ENCODE results near the gene HSPBAP1.
A peak's percentile ranks its signal among the peaks of the same experiment; 100 is the strongest.

HSPBAP1 gene, protein sequence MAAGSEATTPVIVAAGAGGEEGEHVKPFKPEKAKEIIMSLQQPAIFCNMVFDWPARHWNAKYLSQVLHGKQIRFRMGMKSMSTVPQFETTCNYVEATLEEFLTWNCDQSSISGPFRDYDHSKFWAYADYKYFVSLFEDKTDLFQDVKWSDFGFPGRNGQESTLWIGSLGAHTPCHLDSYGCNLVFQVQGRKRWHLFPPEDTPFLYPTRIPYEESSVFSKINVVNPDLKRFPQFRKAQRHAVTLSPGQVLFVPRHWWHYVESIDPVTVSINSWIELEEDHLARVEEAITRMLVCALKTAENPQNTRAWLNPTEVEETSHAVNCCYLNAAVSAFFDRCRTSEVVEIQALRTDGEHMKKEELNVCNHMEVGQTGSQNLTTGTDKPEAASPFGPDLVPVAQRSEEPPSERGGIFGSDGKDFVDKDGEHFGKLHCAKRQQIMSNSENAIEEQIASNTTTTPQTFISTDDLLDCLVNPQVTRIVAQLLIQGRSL

GRCh38 chr3:122793568-122794416 is at the start of gene HSPBAP1:
TSS of gene HSPBAP1 (minus strand) at chr3:122793831. CDS start at chr3:122793680, 151 bp downstream.
- intact Hi-C loops (cut with micrococcal nuclease), result loop anchor here (2.0 to 10.0 kb wide), 3 partner anchors 19 to 109 kb away; partner anchors contain the start of gene PARP14
- Mint-ChIP-seq H3K9me3 (no peaks in the 10 kb centered on the region), H3K4me3 (peak within 1 kb of the TSS; percentile 93), H3K27ac (peak within 1 kb of the TSS; percentile 92), H3K27me3 (no peaks in the 10 kb centered on the region), H3K36me3 (ENCODE audit: low read depth) (peaks cover 28% of the 10 kb centered on the region), H3K4me1 (ENCODE audit: low read depth) (peaks cover 16% of the 10 kb centered on the region)

DNA sequence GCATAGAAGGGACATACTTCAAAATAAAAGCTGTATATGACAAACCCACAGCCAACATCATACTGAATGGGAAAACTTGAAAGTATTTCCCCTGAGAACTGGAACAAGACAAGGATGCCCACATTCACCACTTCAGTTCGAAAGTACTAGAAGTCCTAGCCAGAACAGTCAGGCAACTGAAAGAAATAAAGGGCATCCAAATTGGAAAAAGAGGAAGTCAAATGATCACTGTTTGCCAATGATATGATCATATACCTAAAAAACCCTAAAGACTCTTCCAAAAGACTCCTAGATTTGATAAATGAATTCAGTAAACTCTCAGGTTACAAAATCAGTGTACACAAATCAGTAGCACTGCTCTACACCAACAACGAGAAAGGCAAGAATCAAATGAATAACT is 42.0 kb upstream of the HSPBAP1 start:
- intact Hi-C loops (cut with micrococcal nuclease), result no loop called here
- no peaks in the 10 kb centered on the region for H3K27me3 Mint-ChIP-seq
- H3K4me1 Mint-ChIP-seq (ENCODE audit: low read depth), result no peaks in the 10 kb centered on the region
- peaks cover 68% of the 10 kb centered on the region for H3K36me3 Mint-ChIP-seq (ENCODE audit: low read depth)
- no peak overlapping the region for H3K27ac Mint-ChIP-seq
- H3K4me3 Mint-ChIP-seq, result no peak overlapping the region
- no peaks in the 10 kb centered on the region for H3K9me3 Mint-ChIP-seq

- no peaks in the 10 kb centered on the region for H3K9me3 Mint-ChIP-seq
- no peak overlapping the region for H3K4me3 Mint-ChIP-seq
- peak overlapping the region; percentile 74 for H3K27ac Mint-ChIP-seq
- intact Hi-C loops (cut with micrococcal nuclease), result loop anchor here (5.0 to 10.0 kb wide), 2 partner anchors 36 to 263 kb away; partner anchors contain the start of genes DTX3L, HSPBAP1 and PARP9
- peaks cover 85% of the 10 kb centered on the region for H3K36me3 Mint-ChIP-seq (ENCODE audit: low read depth)
- H3K4me1 Mint-ChIP-seq (ENCODE audit: low read depth), result peaks cover 38% of the 10 kb centered on the region
- H3K27me3 Mint-ChIP-seq, result no peaks in the 10 kb centered on the region
These were observed 34.6 kb upstream of the HSPBAP1 start for GRCh38 chr3:122828281-122828680.

DNA sequence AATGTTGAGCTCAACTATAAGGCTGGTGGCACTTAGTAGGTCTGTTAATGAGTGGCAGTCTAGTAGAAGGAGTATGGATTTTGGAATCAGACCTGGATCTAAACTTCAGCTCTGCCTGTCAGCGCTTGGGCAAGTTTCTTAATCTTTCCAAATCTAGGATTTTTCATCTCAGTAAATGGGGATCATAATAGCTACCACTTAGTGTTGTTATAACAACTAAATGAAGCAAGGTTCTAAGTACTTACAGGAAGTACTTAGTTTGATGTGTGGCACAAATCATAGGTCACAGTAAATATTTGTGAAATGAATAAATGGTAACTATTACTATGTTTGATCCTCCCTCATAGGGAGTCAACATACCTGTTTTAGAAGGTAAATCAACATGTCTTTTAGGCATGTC is 32.6 kb upstream of the HSPBAP1 start:
- Mint-ChIP-seq H3K27ac (peak overlapping the region; percentile 88), H3K4me3 (no peak overlapping the region), H3K27me3 (no peaks in the 10 kb centered on the region), H3K4me1 (ENCODE audit: low read depth) (peaks cover 54% of the 10 kb centered on the region), H3K9me3 (no peaks in the 10 kb centered on the region), H3K36me3 (ENCODE audit: low read depth) (peaks cover 87% of the 10 kb centered on the region)
- intact Hi-C loops (cut with micrococcal nuclease), result loop anchor here (5.0 to 10.0 kb wide), 2 partner anchors 34 to 261 kb away; partner anchors contain the start of genes DTX3L, HSPBAP1 and PARP9

- peaks cover 87% of the 10 kb centered on the region for H3K36me3 Mint-ChIP-seq (ENCODE audit: low read depth)
- peaks cover 61% of the 10 kb centered on the region for H3K4me1 Mint-ChIP-seq (ENCODE audit: low read depth)
- no peaks in the 10 kb centered on the region for H3K27me3 Mint-ChIP-seq
- peak overlapping the region; percentile 88 for H3K27ac Mint-ChIP-seq
- H3K9me3 Mint-ChIP-seq, result no peaks in the 10 kb centered on the region
- H3K4me3 Mint-ChIP-seq, result peak overlapping the region; percentile 55
- intact Hi-C loops (cut with micrococcal nuclease), result loop anchor here (5.0 to 10.0 kb wide), 2 partner anchors 33 to 261 kb away; partner anchors contain the start of genes DTX3L, HSPBAP1 and PARP9
These were observed 31.8 kb upstream of the HSPBAP1 start for GRCh38 chr3:122825460-122825859.

DNA sequence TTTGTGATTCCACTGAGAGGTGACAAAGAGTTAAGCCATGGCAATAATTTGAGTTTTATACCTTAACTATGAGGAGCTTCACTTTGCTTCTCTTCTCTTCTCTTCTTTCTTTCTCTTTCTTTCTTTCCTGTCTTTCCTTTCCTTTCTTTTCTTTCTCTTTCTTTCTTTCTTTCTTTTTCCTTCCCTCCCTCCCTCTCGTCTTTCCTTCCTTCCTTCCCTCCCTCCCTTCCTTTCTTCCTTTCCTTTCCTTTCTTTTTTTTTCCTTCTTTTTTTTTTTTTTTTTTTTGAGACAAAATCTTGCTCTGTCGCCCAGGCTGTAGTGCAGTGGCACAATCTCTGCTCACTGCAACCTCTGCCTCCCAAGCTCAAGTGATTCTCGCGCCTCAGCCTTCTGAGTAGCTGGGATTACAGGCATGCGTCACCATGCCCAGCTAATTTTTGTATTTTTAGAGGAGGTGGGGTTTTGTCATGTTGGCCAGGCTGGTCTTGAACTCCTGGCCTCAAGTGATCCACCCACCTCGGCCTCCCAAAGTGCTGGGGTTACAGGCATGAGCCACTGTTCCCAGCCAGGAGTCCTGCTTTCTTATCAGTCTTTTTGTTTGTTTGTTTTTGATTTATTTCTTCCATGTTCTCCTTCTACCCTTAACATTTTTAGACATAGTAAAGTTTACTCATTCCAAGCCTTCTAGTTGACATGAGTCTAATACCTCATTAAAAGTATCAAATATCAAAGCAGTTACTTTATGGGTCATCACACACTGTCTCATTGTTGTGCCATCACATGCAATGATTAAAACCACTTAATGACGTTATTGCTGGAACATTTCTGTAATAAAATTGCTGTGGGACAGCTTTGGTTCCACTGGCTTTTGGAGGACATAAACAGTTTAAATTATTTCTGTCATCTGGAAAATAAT is 31.1 kb upstream of the HSPBAP1 start:
- Mint-ChIP-seq H3K9me3 (no peaks in the 10 kb centered on the region), H3K36me3 (ENCODE audit: low read depth) (peaks cover 81% of the 10 kb centered on the region), H3K27ac (peak overlapping the region; percentile 88), H3K4me3 (peak overlapping the region; percentile 11), H3K4me1 (ENCODE audit: low read depth) (peaks cover 61% of the 10 kb centered on the region), H3K27me3 (no peaks in the 10 kb centered on the region)
- intact Hi-C loops (cut with micrococcal nuclease), result loop anchor here (5.0 to 10.0 kb wide), 2 partner anchors 32 to 260 kb away; partner anchors contain the start of genes DTX3L, HSPBAP1 and PARP9

DNA sequence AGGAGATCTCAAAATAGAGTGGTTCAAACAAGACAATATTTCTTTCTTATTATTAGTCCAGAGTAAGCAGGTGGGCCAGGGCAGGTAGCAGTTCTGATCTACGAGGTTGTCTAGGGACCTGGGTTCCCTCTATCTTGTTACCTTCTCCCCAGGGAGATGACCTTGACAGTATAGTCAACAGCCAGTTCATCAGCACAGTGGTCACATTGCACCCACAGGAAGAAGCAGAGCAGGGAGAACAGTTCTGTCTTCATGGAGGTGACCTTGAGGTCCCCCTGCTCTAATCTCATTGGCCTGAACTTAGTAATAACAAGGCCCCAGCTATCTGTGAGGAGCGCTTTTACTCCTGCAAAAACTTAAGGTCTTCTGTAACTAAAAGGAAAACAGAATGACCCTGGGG is 23.0 kb upstream of the HSPBAP1 start:
- no peaks in the 10 kb centered on the region for H3K9me3 Mint-ChIP-seq
- intact Hi-C loops (cut with micrococcal nuclease), result no loop called here
- H3K27me3 Mint-ChIP-seq, result no peaks in the 10 kb centered on the region
- H3K4me1 Mint-ChIP-seq (ENCODE audit: low read depth), result peaks cover 32% of the 10 kb centered on the region
- H3K4me3 Mint-ChIP-seq, result no peak overlapping the region
- H3K36me3 Mint-ChIP-seq (ENCODE audit: low read depth), result peaks cover 88% of the 10 kb centered on the region
- no peak overlapping the region for H3K27ac Mint-ChIP-seq

- intact Hi-C loops (cut with micrococcal nuclease), result no loop called here
- no peak overlapping the region for H3K4me3 Mint-ChIP-seq
- peaks cover 88% of the 10 kb centered on the region for H3K36me3 Mint-ChIP-seq (ENCODE audit: low read depth)
- H3K4me1 Mint-ChIP-seq (ENCODE audit: low read depth), result peaks cover 17% of the 10 kb centered on the region
- no peak overlapping the region for H3K27ac Mint-ChIP-seq
- no peaks in the 10 kb centered on the region for H3K9me3 Mint-ChIP-seq
- no peaks in the 10 kb centered on the region for H3K27me3 Mint-ChIP-seq
These were observed 17.1 kb upstream of the HSPBAP1 start for GRCh38 chr3:122810734-122811133.

DNA sequence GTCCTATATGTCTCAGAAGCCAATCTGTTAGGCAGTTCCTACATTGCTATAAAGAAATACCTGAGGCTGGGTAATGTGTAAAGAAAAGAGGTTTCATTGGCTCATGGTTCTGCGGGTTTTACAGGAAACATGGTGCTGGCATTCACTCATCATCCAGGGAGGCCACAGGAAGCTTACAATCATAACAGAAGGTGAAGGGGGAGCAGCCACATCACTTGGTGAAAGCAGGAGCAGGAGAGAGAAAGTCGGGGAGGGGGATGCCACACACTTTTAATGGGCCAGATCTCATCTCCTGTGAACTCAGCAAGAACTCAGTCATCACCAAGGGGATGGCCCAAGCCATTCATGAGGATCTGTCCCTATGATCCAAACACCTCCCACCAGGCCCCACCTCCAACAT is 10.3 kb upstream of the HSPBAP1 start:
- Mint-ChIP-seq H3K4me1 (ENCODE audit: low read depth) (peaks cover 14% of the 10 kb centered on the region), H3K9me3 (no peaks in the 10 kb centered on the region), H3K4me3 (no peak overlapping the region), H3K27ac (no peak overlapping the region), H3K27me3 (no peaks in the 10 kb centered on the region), H3K36me3 (ENCODE audit: low read depth) (peaks cover 51% of the 10 kb centered on the region)
- intact Hi-C loops (cut with micrococcal nuclease), result loop anchor here (10.0 kb wide), 1 partner anchor 51 kb away; no protein-coding TSS in a partner anchor

GRCh38 chr3:122802323-122802722 is 8.7 kb upstream of the HSPBAP1 start:
- no peak overlapping the region for H3K4me3 Mint-ChIP-seq
- no peaks in the 10 kb centered on the region for H3K9me3 Mint-ChIP-seq
- intact Hi-C loops (cut with micrococcal nuclease), result loop anchor here (10.0 kb wide), 1 partner anchor 52 kb away; no protein-coding TSS in a partner anchor
- peak overlapping the region; percentile 4 for H3K27ac Mint-ChIP-seq
- peaks cover 35% of the 10 kb centered on the region for H3K36me3 Mint-ChIP-seq (ENCODE audit: low read depth)
- H3K4me1 Mint-ChIP-seq (ENCODE audit: low read depth), result peaks cover 9% of the 10 kb centered on the region
- H3K27me3 Mint-ChIP-seq, result no peaks in the 10 kb centered on the region

- Mint-ChIP-seq H3K4me3 (no peak overlapping the region), H3K27ac (no peak overlapping the region), H3K4me1 (ENCODE audit: low read depth) (peaks cover 20% of the 10 kb centered on the region), H3K27me3 (no peaks in the 10 kb centered on the region), H3K9me3 (no peaks in the 10 kb centered on the region), H3K36me3 (ENCODE audit: low read depth) (peaks cover 38% of the 10 kb centered on the region)
- intact Hi-C loops (cut with micrococcal nuclease), result loop anchor here (2.0 to 10.0 kb wide), 2 partner anchors 46 to 54 kb away; no protein-coding TSS in a partner anchor
These were observed 7.1 kb upstream of the HSPBAP1 start for GRCh38 chr3:122800706-122801237.

GRCh38 chr3:122800031-122800430 is 6.4 kb upstream of the HSPBAP1 start:
- Mint-ChIP-seq H3K4me3 (no peak overlapping the region), H3K27me3 (no peaks in the 10 kb centered on the region), H3K9me3 (no peaks in the 10 kb centered on the region), H3K4me1 (ENCODE audit: low read depth) (peaks cover 20% of the 10 kb centered on the region), H3K27ac (no peak overlapping the region), H3K36me3 (ENCODE audit: low read depth) (peaks cover 45% of the 10 kb centered on the region)
- intact Hi-C loops (cut with micrococcal nuclease), result loop anchor here (2.0 to 10.0 kb wide), 2 partner anchors 45 to 55 kb away; no protein-coding TSS in a partner anchor
